HG02798 (cell line): ENCODE measurements around the gene IDH3G.

Experiments
- ATAC-seq: cut with Tn5 transposase; IDR thresholded peaks from one replicate; pipeline ENCODE4 v1.9.1; 2021; ENCODE audit warnings: mild to moderate bottlenecking; ENCODE audit not compliant: unreplicated experiment, poor library complexity

The IDH3G gene

DNA sequence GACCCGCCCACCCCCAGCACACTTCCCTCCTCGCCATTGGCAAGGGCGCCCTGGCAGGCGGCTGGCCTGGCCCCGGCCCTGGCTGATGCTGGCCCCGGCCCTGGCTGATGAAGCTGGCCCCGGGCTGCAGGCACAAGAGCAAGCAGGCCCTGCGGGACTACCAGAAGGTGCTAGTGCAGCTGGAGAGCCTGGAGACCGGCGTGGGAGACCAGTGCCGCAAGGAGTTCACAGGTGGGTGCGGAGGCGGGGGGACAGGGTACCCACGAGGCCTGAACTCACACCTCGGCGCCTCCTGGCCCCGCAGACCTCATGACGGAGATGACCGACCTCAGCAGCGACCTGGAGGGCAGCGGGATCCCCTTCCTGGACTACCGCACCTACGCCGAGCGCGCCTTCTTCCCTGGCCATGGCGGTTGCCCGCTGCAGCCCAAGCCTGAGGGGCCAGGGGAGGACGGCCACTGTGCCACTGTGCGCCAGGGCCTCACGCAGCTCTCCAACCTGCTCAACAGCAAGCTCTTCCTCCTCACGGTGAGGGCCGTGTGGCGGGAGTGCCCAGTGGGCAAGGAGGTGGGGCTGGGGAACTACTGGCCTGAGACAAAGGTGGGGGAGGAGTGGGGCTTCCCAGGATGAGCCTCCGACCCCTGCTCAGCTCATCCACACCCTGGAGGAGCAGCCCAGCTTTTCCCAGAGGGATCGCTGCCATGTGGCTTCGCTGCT, 19.4 kb downstream of the IDH3G start:
- ATAC-seq = no peak

DNA sequence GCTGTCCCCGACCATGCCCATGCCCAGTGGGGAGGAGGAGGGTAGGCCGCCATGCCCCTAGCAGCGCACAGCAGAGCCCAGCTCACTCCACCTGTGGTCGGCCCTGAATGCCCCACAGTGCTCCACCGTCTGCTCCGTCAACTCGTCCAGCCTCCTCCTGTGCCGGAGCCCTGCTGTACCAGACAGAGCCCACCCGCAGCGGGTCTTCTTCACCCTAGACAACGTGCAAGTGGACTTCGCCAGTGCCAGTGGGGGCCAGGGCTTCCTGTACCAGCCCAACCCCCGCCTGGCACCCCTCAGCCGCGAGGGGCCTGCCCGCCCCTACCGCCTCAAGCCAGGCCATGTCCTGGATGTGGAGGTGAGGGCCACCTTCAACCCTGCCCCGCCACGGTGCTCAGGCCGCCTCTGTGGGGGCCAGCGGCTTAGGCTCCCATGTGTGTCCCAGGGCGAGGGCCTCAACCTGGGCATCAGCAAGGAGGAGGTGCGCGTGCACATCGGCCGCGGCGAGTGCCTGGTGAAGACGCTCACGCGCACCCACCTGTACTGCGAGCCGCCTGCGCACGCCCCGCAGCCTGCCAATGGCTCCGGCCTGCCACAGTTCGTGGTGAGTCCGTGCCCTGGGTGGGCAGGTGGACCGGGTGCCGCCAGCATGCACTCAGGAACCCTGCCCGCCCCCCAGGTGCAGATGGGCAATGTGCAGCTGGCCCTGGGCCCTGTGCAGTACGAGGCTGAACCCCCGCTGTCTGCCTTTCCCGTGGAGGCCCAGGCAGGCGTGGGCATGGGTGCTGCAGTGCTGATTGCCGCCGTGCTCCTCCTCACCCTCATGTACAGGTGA, 20.2 kb downstream of the IDH3G start:
- no peak for ATAC-seq

DNA sequence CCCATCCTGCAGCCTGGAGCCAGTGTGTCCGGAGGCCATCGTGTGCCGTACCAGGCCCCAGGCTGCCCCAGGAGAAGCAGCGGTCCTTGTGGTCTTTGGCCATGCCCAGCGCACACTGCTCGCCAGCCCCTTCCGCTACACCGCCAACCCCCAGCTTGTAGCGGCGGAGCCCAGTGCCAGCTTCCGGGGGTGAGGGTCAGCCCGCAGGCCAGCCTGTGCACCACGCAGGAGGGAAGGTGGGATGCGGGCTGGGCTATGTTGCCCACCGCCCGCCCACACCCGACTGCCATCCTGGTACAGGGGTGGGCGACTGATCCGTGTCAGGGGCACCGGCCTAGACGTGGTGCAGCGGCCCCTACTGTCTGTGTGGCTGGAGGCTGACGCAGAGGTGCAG, 21.0 kb downstream of the IDH3G start:
- ATAC-seq = no peak

- ATAC-seq = no peak
Measured at GRCh38 chrX:153772316-153773217, 21.6 kb downstream of the IDH3G start.

- no peak for ATAC-seq
Measured at GRCh38 chrX:153771415-153772315, 22.5 kb downstream of the IDH3G start.

GRCh38 chrX:153770601-153771414, 23.4 kb downstream of the IDH3G start:
- ATAC-seq = no peak

DNA sequence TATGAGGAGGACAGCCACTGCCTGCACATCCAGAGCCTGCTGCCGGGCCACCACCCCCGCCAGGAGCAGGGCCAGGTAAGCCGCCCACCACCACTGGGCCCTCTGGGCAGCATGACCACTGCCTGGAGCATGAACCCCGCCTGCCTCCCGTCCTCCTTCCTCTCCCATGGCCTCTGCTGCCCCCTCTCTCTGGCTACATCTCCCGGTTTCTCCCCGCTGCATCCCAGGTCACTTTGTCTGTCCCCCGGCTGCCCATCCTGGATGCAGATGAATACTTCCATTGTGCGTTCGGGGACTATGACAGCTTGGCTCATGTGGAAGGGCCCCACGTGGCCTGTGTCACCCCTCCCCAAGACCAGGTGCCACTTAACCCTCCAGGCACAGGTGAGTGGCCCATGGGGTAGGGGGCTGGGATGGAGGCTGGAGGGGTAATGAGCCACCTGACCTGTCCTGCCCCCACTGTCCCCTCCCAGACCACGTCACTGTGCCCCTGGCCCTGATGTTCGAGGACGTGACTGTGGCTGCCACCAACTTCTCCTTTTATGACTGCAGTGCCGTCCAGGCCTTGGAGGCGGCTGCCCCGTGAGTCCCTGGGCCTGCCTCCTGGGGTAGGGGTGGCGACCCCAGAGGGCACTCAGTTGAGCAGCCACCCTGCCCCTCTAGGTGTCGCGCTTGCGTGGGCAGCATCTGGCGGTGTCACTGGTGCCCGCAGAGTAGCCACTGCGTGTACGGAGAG, 24.1 kb downstream of the IDH3G start:
- ATAC-seq = no peak

DNA sequence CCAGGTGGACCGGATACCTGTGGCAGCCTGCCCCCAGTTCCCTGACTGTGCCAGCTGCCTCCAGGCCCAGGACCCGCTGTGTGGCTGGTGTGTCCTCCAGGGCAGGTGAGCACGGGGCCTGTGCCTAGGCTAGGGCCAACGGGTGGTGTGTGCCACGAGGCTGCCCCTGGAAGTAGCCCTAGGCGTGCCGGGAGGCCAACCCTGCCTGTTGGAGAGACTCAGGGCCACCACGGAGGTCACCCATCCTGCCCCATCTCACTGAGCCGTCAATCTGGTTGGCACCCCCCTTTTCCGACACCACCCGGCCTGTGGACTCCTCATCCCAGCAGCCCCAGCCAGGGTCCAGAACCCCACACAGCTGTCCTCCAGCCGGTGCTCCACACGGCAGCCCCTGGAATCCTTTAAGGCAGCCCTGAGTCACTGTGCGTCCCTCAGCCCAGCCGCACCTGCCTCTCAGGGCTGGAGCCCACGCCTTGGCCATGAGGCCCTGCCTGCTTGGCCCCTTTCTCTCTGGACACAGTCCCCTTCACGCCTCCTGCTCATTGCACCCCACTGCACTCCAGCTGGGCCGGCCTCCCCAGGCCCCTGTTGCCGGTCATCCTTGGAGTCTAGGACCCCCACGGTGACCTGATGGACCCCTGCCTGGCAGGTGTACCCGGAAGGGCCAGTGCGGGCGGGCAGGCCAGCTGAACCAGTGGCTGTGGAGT, 24.9 kb downstream of the IDH3G start:
- ATAC-seq = no peak

DNA sequence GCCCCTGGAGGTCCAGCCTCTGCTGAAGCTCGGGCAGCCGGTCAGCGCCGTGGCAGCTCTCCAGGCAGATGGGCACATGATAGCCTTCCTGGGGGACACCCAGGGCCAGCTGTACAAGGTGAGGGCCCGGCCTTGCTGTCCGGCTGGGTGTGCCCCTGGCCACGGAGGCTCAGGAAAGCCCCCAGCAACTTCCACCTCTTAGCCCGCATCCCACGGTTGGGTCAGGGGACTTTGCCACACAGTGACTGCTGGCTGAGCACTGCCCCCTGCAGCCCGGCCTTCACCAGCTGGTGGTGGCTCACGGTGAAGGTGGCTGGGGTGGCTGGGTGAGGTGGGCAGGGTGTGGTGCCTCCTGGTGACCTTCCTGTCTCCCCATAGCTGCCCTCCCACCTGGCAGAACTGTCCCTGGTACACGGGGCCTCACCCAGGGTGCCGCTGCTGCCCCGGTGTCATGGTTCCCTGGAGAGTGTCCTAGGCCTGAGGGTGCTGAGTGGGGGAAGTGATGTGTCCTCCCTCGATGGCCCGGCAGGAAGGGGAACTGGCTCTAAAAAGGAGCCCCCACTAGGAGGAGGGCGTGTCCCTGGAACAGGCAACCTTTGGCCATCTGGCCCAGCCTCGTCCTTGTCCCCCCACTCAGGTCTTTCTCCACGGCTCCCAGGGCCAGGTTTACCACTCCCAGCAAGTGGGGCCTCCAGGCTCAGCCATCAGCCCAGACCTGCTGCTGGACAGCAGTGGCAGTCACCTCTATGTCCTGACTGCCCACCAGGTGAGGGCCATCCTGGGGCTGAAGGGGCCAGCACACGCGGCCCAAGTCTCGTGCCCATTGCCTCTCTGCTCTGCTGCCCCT, 25.6 kb downstream of the IDH3G start:
- ATAC-seq = no peak

GRCh38 chrX:153767674-153768055, 26.5 kb downstream of the IDH3G start:
- ATAC-seq = no peak

GRCh38 chrX:153766871-153767673, 27.1 kb downstream of the IDH3G start:
- ATAC-seq = no peak

DNA sequence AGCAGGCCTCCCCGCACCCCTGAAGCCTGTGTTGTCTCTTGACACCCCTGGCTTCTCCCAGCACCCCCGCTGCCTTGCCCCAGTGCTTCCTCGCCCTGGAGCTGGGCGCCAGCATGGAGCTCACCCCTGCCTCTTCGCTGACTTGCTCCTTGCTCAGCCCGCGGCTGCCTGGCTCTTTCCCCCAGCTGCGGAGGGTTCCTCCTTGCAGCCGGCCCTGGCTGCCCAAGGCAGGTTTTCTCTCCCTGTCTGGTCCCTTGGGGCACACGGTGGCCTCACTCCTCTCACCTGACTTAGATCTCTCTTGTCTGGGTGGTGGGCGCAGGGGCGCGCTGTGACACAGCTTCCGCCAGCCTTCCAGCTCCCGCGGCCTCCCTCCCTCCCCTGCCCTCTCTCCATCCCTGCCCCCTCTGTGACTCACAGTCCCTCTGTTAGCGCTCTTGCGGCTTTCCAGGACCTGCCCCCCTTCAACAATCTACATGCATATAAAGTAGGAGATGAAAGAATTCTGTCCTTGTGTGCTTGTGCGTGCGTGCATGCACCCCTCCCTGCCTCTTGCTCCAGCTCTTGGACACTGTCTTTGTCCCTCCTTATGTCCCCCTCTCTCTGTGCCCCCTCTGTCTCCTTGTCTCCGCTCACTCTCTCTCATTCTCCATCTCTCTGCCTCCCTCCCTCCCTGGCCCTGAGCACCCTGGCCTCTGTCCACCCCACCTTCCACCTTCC, 27.9 kb downstream of the IDH3G start:
- no peak for ATAC-seq

DNA sequence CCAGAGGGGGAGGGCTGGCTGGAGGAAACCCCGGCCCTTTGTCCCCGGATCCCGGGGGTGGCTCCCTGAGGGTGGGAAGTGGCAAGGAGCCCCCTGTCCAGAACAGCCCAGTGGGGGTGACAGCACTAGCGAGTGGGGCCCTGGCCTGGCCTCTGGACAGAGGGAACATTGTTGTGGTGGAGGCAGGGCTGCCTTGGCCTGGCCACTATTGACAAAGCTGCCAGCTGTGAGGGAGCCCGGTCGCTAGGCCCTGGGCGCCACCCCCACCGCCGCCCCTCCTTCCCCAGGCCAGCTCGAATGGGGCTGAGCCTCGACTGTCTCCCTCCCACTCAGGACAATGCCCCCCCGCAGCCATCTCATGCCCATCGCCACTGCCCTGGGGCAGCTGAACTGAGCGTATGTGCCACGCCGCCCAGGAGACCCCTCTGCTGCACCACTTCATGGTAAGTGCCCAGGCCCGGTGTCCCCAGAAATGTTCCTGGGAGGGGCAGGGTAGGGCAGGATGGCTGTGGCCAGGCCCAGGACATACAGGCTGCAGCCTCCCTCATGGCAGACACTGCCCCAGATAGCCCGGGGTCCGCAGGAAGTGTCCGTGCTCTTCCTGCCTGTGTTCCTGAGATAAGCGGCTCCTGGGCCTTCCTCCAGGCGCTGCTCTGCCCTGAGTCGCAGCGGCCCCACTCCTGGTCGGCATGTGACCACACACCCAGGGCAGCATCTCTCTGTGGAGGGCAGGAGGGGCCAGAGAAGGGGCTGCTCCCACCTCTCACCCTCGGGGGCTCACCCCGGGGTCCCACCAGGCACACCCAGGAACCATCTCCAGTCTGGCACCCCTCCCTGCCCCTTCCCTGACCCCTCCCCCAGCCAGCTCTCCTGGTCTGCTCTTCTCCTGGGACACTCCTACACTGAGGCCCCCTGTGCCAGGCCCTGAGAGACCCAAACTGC, 28.8 kb downstream of the IDH3G start:
- no peak for ATAC-seq

DNA sequence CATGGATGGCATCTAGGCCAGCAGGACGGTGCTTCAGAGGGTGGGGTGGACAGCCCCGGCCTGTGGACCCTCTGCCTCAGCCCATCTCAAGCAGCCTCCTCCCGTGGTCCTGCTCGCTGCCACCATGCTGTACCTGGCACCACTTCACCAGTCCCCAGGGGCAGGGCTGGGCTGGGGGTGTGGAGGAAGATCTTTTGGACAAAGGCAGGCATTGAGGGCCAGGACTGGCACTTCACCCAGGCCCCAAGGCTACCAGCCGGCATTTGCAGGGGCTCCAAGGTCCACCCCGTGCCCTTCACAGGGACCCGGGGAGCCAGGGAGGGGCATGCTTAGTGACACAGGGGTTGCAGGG, 29.4 kb downstream of the IDH3G start:
- ATAC-seq = no peak
